Ascending aorta (tissue), 2 donors: ENCODE results near the gene ACOXL. TPM values are rescaled to one million over a fixed set of nuclear protein-coding genes. Genes with fewer than 3 reads are reported as not detected.

Source experiments
- DNase-seq, 2 donors: peaks; one replicate each; pipeline ENCODE4 v3.0.0-alpha.2; 2019; ENCODE audit warnings: low spot score in 2 of 2
- H3K27ac ChIP-seq, 2 donors: fragments of 200-600 bp; sonication (generic); one replicate each; pipeline ENCODE4 v1.5.1; 2016 to 2017; ENCODE audit warnings: mild to moderate bottlenecking in 1 of 2
- H3K27me3 ChIP-seq: fragments of 200-600 bp; sonication (generic); one replicate; pipeline ENCODE4 v1.5.1; 2017
- H3K36me3 ChIP-seq, 2 donors: fragments of 200-600 bp; sonication (generic); one replicate each; pipeline ENCODE4 v1.5.1; 2016
- H3K4me1 ChIP-seq, 2 donors: fragments of 200-600 bp; sonication (generic); one replicate each; pipeline ENCODE4 v1.5.1; 2016 to 2017; ENCODE audit warnings: mild to moderate bottlenecking in 1 of 2
- H3K4me3 ChIP-seq, 2 donors: fragments of 200-600 bp; sonication (generic); one replicate each; pipeline ENCODE4 v1.5.1; 2016 to 2017; ENCODE audit warnings: mild to moderate bottlenecking in 1 of 2
- H3K9me3 ChIP-seq, 2 donors: fragments of 200-600 bp; sonication (generic); one replicate each; pipeline ENCODE4 v1.5.1; 2016
- intact Hi-C: fragments of 100-400 bp; cut with DNase I; formaldehyde crosslinking; loops from one replicate; pipeline ENCODE4 v1.15.1; 2023
- total RNA-seq: library from RNA; depleted of rRNA; stranded (reverse); fragments of >200 nt; gene quantifications from one replicate; pipeline ENCODE4 v1.1.0, GENCODE V29; 2016
- TF ChIP-seq, protein P1 (sequence below), 3 experiments: fragments of 200-600 bp in 2 of 3; fragments of 450-650 bp in 1 of 3; sonication (generic) in 2 of 3; IDR thresholded peaks; one replicate each; pipeline ENCODE4 v1.5.1; 2016 to 2019; ENCODE audit warnings: antibody characterized with exemption in 3 of 3, mild to moderate bottlenecking in 1 of 3, moderate library complexity in 1 of 3

ACOXL gene
- total RNA-seq, 1 donor from 2014 or later, result not detected

DNA sequence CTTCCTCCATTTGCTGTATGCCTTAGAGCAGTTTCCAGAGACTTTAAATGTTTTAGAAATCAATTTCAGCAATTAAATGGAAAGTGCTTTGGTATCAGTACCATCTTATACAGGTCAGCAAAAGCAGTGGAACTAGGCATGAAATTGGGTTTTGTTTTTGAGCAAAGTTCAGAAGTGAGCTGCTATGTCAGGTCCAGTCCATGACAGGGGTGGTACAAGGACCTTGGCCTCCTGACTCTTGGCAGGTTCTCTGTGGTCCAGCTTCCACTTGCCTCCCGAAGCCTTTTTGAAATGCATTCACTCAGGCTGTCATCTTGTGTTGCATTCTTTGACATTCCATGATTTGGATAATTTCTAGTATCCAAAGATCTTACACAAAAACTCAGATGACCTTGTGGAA is 159.3 kb downstream of the ACOXL start:
- H3K4me3 ChIP-seq, result no peak overlapping the region
- no peaks in the 10 kb centered on the region for H3K9me3 ChIP-seq
- TF ChIP-seq, protein P1, sequence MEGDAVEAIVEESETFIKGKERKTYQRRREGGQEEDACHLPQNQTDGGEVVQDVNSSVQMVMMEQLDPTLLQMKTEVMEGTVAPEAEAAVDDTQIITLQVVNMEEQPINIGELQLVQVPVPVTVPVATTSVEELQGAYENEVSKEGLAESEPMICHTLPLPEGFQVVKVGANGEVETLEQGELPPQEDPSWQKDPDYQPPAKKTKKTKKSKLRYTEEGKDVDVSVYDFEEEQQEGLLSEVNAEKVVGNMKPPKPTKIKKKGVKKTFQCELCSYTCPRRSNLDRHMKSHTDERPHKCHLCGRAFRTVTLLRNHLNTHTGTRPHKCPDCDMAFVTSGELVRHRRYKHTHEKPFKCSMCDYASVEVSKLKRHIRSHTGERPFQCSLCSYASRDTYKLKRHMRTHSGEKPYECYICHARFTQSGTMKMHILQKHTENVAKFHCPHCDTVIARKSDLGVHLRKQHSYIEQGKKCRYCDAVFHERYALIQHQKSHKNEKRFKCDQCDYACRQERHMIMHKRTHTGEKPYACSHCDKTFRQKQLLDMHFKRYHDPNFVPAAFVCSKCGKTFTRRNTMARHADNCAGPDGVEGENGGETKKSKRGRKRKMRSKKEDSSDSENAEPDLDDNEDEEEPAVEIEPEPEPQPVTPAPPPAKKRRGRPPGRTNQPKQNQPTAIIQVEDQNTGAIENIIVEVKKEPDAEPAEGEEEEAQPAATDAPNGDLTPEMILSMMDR (IDR thresholded peaks at IDR 0.05), result no peak
- no peaks in the 10 kb centered on the region for H3K36me3 ChIP-seq
- H3K27me3 ChIP-seq, result no peaks in the 10 kb centered on the region
- H3K27ac ChIP-seq, result no peak overlapping the region
- DNase-seq, result no peak
- H3K4me1 ChIP-seq, result no peaks in the 10 kb centered on the region
- intact Hi-C loops, result no loop called here

DNA sequence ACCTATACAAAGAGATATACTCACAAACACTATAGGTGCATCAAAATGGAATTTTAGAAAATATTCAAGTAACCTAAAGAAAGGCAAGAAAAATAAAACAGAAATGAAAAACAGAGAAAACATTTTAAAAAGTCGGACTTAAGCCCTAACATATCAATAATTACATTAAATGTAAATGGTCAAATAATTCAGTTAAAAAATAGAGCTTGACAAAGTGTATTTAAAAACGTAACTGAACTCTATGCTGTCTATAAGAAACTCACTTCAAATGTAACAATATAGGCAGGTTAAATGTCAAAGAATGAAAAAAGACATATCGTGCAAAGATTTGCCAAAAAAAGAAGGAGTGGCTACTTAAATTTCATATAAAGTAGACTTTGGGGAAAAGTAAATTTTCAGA is 163.9 kb downstream of the ACOXL start:
- TF ChIP-seq, protein P1 (IDR thresholded peaks at IDR 0.05), result no peak
- intact Hi-C loops, result no loop called here
- H3K4me3 ChIP-seq, result no peak overlapping the region
- DNase-seq, result no peak
- H3K4me1 ChIP-seq, result no peaks in the 10 kb centered on the region
- no peaks in the 10 kb centered on the region for H3K27me3 ChIP-seq
- H3K9me3 ChIP-seq, result no peaks in the 10 kb centered on the region
- no peaks in the 10 kb centered on the region for H3K36me3 ChIP-seq
- no peak overlapping the region for H3K27ac ChIP-seq

GRCh38 chr2:110897966-110898365 is 165.6 kb downstream of the ACOXL start:
- H3K27me3 ChIP-seq, result no peaks in the 10 kb centered on the region
- no peak overlapping the region for H3K4me3 ChIP-seq
- H3K4me1 ChIP-seq, result no peaks in the 10 kb centered on the region
- H3K27ac ChIP-seq, result no peak overlapping the region
- no peaks in the 10 kb centered on the region for H3K9me3 ChIP-seq
- no peak for DNase-seq
- TF ChIP-seq, protein P1 (IDR thresholded peaks at IDR 0.05), result no peak
- H3K36me3 ChIP-seq, result no peaks in the 10 kb centered on the region
- intact Hi-C loops, result no loop called here

DNA sequence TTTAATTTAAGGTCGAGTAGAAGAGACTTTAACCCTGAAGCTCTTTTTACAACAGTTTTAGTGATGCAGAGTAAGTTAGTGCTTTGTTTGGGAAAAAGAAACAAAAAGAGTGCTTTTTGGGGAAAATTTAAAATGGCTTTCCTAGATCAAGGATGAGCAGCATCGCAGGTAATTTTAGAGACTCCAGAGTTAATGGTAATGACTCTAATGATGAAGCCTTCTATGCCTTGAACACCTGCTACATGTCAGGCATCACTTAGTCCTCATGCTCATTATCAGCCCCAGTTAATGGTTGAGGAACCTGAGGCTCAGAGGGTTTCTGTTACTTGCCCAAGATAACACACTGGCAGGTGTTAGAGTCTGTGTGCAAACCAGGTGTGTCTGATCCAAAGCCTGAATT is 167.8 kb downstream of the ACOXL start:
- Histone ChIP-seq H3K9me3 (no peaks in the 10 kb centered on the region), H3K4me1 (no peaks in the 10 kb centered on the region), H3K27ac (no peak overlapping the region), H3K4me3 (no peak overlapping the region), H3K36me3 (no peaks in the 10 kb centered on the region), H3K27me3 (no peaks in the 10 kb centered on the region)
- no peak for DNase-seq
- TF ChIP-seq, protein P1 (IDR thresholded peaks at IDR 0.05), result no peak
- intact Hi-C loops, result no loop called here

DNA sequence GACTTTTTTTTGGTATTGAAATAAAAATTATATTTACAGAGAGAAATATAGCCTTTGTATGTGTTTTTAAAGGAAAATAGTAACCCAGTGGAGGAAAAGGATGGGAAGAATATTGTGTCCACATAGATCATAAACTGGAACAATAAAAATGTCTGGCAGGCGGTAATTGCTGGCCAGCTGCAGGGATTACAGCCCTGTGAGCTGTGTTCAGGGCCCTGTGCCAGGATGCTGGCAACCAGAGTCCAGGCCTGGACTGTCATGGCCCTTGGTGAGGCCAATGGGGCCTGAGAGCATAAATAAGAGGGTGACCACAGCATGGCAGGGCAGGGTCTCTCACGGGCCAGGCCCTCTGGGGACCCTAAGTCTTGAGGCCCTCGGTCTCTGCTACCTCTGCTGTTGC is 171.2 kb downstream of the ACOXL start:
- H3K4me3 ChIP-seq, result no peak overlapping the region
- H3K36me3 ChIP-seq, result no peaks in the 10 kb centered on the region
- H3K9me3 ChIP-seq, result no peaks in the 10 kb centered on the region
- H3K27me3 ChIP-seq, result no peaks in the 10 kb centered on the region
- H3K27ac ChIP-seq, result no peak overlapping the region
- intact Hi-C loops, result no loop called here
- no peak for DNase-seq
- H3K4me1 ChIP-seq, result no peaks in the 10 kb centered on the region
- TF ChIP-seq, protein P1 (IDR thresholded peaks at IDR 0.05), result no peak

DNA sequence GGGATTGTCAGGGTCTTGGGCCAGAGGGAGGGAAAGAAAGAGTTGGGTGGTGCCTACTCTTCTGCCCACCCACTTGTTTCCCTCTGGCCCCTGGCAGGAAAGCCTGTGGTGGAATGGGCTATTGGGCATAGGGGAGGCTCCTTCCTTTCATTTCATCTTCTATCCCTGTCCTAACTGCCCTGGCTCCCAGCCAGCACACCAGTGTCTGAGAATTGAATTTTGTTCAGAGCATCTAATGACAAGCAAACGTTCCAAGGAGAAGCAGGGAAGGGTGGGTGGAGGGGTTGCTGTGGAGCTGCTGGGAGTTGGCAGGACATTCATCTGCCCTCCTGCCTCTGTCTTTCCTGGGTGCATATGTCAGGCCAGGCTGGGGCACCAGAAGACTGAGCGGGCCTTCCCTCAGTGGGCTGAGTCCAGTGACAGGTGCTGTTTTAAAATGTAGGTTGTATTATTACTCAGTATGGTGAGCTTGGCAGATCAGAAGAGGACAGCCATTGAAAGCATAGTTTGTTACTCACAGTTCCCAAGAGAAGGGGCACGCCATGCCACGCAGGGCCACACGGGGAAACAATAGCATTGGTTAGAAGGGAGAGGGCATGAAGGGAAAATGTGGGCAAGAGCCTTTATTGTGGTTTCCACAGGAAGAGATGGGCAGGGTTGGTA is 171.9 kb downstream of the ACOXL start:
- intact Hi-C loops, result no loop called here

More for the DNA sequence above, 171.9 kb downstream of the ACOXL start:
- no peaks in the 10 kb centered on the region for H3K9me3 ChIP-seq
- no peak overlapping the region for H3K27ac ChIP-seq
- TF ChIP-seq, protein P1 (IDR thresholded peaks at IDR 0.05), result no peak
- no peak overlapping the region for H3K4me3 ChIP-seq
- H3K4me1 ChIP-seq, result no peaks in the 10 kb centered on the region
- DNase-seq, result no peak
- H3K27me3 ChIP-seq, result no peaks in the 10 kb centered on the region
- H3K36me3 ChIP-seq, result no peaks in the 10 kb centered on the region
